Measurements from ENCODE around the gene COPS6. TPM values are rescaled to one million over a fixed set of nuclear protein-coding genes. Genes with fewer than 3 reads are reported as not detected.

Gene COPS6
- total RNA-seq, 2 experiments from 2014 or later: 79.0 to 83.9 TPM

GRCh38 chr7:100089458-100090196, 858 bp downstream of the COPS6 start:
- POLR2A ChIA-PET: interaction anchor here (0.7 to 3.7 kb wide), 7 partner anchors 8 to 88 kb away, joined by 3 to 46 read pairs (median 3); partner anchors contain the start of genes AP4M1, MBLAC1 and MCM7
- intact Hi-C loops (cut with DNase I, micrococcal nuclease): loop anchor here (1.0 to 10.0 kb wide), 3 partner anchors 11 to 945 kb away; partner anchors contain the start of genes SMURF1 (in 1 of the 2) and TRIM4 (in 1 of the 2)

GRCh38 chr7:100090527-100091410, 2.0 kb downstream of the COPS6 start:
- H3K36me3 ChIP-seq (ENCODE audit: insufficient read depth, low read length): peaks cover 56% of the 10 kb centered on the region
- ChIA-PET POLR2A (interaction anchor here (1.1 to 3.7 kb wide), 2 partner anchors 10 to 36 kb away, joined by 3 to 46 read pairs; partner anchors contain the start of genes AP4M1, MBLAC1 and MCM7), CTCF (interaction anchor here (1.3 to 1.6 kb wide), 2 partner anchors 10 to 40 kb away, joined by 3 to 5 read pairs; no protein-coding TSS in a partner anchor)
- no peak overlapping the region for H3K27ac ChIP-seq (ENCODE audit: low read depth in 1 of 2, low read length in 2 of 2)
- H3K36me3 Mint-ChIP-seq (ENCODE audit: low read depth): peaks cover 64% of the 10 kb centered on the region
- intact Hi-C loops (cut with DNase I, micrococcal nuclease): no loop called here
- peak overlapping the region; percentile 91 for H3K27ac Mint-ChIP-seq
- H3K27me3 Mint-ChIP-seq: no peaks in the 10 kb centered on the region
- TF ChIP-seq CTCF (IDR thresholded peaks at IDR 0.05): no peak
- no peak for DNase-seq
- no peaks in the 10 kb centered on the region for H3K9me3 ChIP-seq (ENCODE audit: control insufficient read depth in 1 of 2, insufficient read depth in 1 of 2, low read length in 2 of 2)
- H3K4me1 ChIP-seq (ENCODE audit: insufficient read depth, low read length): peaks cover 24% of the 10 kb centered on the region
- peaks cover 25% of the 10 kb centered on the region for H3K4me1 Mint-ChIP-seq (ENCODE audit: low read depth)
- no peak overlapping the region for H3K4me3 ChIP-seq (ENCODE audit: low read length)
- no peaks in the 10 kb centered on the region for H3K9me3 Mint-ChIP-seq
- no peak for ATAC-seq (ENCODE audit: poor library complexity)
- H3K4me3 Mint-ChIP-seq: peak overlapping the region; percentile 90
- no peaks in the 10 kb centered on the region for H3K27me3 ChIP-seq (ENCODE audit: control insufficient read depth in 1 of 2, insufficient read depth in 2 of 2, low read length in 2 of 2)

More at GRCh38 chr7:100089458-100090196, 858 bp downstream of the COPS6 start:
- Mint-ChIP-seq H3K4me3 (peak overlapping the region; percentile 90), H3K9me3 (no peaks in the 10 kb centered on the region), H3K27ac (peak overlapping the region; percentile 91), H3K27me3 (no peaks in the 10 kb centered on the region), H3K36me3 (ENCODE audit: low read depth) (peaks cover 53% of the 10 kb centered on the region), H3K4me1 (ENCODE audit: low read depth) (peaks cover 25% of the 10 kb centered on the region)
- Histone ChIP-seq H3K27me3 (ENCODE audit: control insufficient read depth in 1 of 2, insufficient read depth in 2 of 2, low read length in 2 of 2) (no peaks in the 10 kb centered on the region), H3K27ac (ENCODE audit: low read depth in 1 of 2, low read length in 2 of 2) (peak overlapping the region; percentile 83 to 86), H3K4me3 (ENCODE audit: low read length) (peak overlapping the region; percentile 92), H3K36me3 (ENCODE audit: insufficient read depth, low read length) (peaks cover 44% of the 10 kb centered on the region), H3K9me3 (ENCODE audit: control insufficient read depth in 1 of 2, insufficient read depth in 1 of 2, low read length in 2 of 2) (no peaks in the 10 kb centered on the region), H3K4me1 (ENCODE audit: insufficient read depth, low read length) (peaks cover 24% of the 10 kb centered on the region)
- no peak for TF ChIP-seq CTCF (IDR thresholded peaks at IDR 0.05)
- DNase-seq: no peak
- ATAC-seq (ENCODE audit: poor library complexity): no peak
- CTCF ChIA-PET: interaction anchor here (1.3 to 1.6 kb wide), 2 partner anchors 9 to 41 kb away, joined by 3 to 5 read pairs; no protein-coding TSS in a partner anchor

Measured in CD4-positive, alpha-beta T cell (primary cell).